ENCODE data around the gene SHC2.

GRCh38 chr19:388691-389090 is 72.1 kb downstream of the SHC2 start:
- TF ChIP-seq EP300 (IDR thresholded peaks at IDR 0.05) (no peak), CTCF (IDR thresholded peaks at IDR 0.05) (no peak)
